H9 (cell line): Measurements from ENCODE around the gene LRFN2. TPM values are rescaled to one million over a fixed set of nuclear protein-coding genes. Genes with fewer than 3 reads are reported as not detected.
A peak's percentile ranks its signal among the peaks of the same experiment; 100 is the strongest.

ENCODE experiments used
- DNase-seq: peaks from one replicate; pipeline ENCODE4 v3.0.0-alpha.2; 2017
- H2AFZ ChIP-seq: one replicate; pipeline ENCODE4 v1.6.1; 2013; ENCODE audit warnings: mild to moderate bottlenecking, low read length, control low read depth, moderate library complexity
- H2AK5ac ChIP-seq: 2 replicates; pipeline ENCODE4 v1.6.1; 2013; ENCODE audit warnings: low read length, control low read depth, mixed read lengths; ENCODE audit not compliant: insufficient read length
- H2BK120ac ChIP-seq: one replicate; pipeline ENCODE4 v1.6.1; 2013; ENCODE audit warnings: low read depth, mild to moderate bottlenecking, low read length, control low read depth, inconsistent platforms; ENCODE audit not compliant: poor library complexity, severe bottlenecking
- H2BK12ac ChIP-seq: 2 replicates; pipeline ENCODE4 v1.6.1; 2013; ENCODE audit warnings: low read length, control low read depth, mixed read lengths, low read depth; ENCODE audit not compliant: insufficient read length
- H2BK15ac ChIP-seq: 2 replicates; pipeline ENCODE4 v1.6.1; 2013; ENCODE audit warnings: low read depth, low read length, control low read depth
- H2BK20ac ChIP-seq: one replicate; pipeline ENCODE4 v1.6.1; 2013; ENCODE audit warnings: low read depth, mild to moderate bottlenecking, low read length, control low read depth, inconsistent platforms; ENCODE audit not compliant: poor library complexity, severe bottlenecking
- H2BK5ac ChIP-seq: 2 replicates; pipeline ENCODE4 v1.6.1; 2013; ENCODE audit warnings: low read length, control low read depth, mixed read lengths; ENCODE audit not compliant: insufficient read length
- H3K14ac ChIP-seq: 2 replicates; pipeline ENCODE4 v1.6.1; 2013; ENCODE audit warnings: low read length, control low read depth; ENCODE audit not compliant: insufficient read depth
- H3K18ac ChIP-seq: 2 replicates; pipeline ENCODE4 v1.6.1; 2013; ENCODE audit warnings: low read depth, mild to moderate bottlenecking, mixed read lengths, low read length, control low read depth; ENCODE audit not compliant: insufficient read length
- H3K23ac ChIP-seq: 2 replicates; pipeline ENCODE4 v1.6.1; 2013; ENCODE audit warnings: low read length, control low read depth, mixed read lengths, low read depth; ENCODE audit not compliant: insufficient read length
- H3K23me2 ChIP-seq: 2 replicates; pipeline ENCODE4 v1.6.1; 2013; ENCODE audit warnings: low read depth, mild to moderate bottlenecking, mixed read lengths, low read length, control low read depth; ENCODE audit not compliant: insufficient read length, poor library complexity, severe bottlenecking
- H3K27ac ChIP-seq: 2 replicates; pipeline ENCODE4 v1.5.1; 2013; ENCODE audit warnings: low read length, control low read depth, mixed read lengths, low read depth; ENCODE audit not compliant: insufficient read length
- H3K27me3 ChIP-seq: 2 replicates; pipeline ENCODE4 v1.6.1; 2013; ENCODE audit warnings: low read length, control low read depth, inconsistent platforms; ENCODE audit not compliant: insufficient read depth
- H3K4ac ChIP-seq: 2 replicates; pipeline ENCODE4 v1.6.1; 2013; ENCODE audit warnings: low read depth, mild to moderate bottlenecking, control low read depth, inconsistent platforms, low read length, moderate library complexity
- H3K4me1 ChIP-seq: 2 replicates; pipeline ENCODE4 v1.6.1; 2013; ENCODE audit warnings: low read length, control low read depth, inconsistent platforms; ENCODE audit not compliant: insufficient read depth
- H3K4me2 ChIP-seq: 2 replicates; pipeline ENCODE4 v1.6.1; 2013; ENCODE audit warnings: low read length, control low read depth, mixed read lengths; ENCODE audit not compliant: insufficient read length, insufficient read depth
- H3K56ac ChIP-seq: 2 replicates; pipeline ENCODE4 v1.6.1; 2013; ENCODE audit warnings: low read depth, mild to moderate bottlenecking, mixed read lengths, low read length, control low read depth; ENCODE audit not compliant: insufficient read length
- H3K79me1 ChIP-seq: 2 replicates; pipeline ENCODE4 v1.6.1; 2013; ENCODE audit warnings: low read depth, mild to moderate bottlenecking, moderate library complexity, low read length, control low read depth, inconsistent platforms; ENCODE audit not compliant: insufficient read depth, poor library complexity, severe bottlenecking
- H3K79me2 ChIP-seq: 2 replicates; pipeline ENCODE4 v1.6.1; 2013; ENCODE audit warnings: low read length, control low read depth, inconsistent platforms; ENCODE audit not compliant: insufficient read depth
- H3K9ac ChIP-seq: 2 replicates; pipeline ENCODE4 v1.6.1; 2013; ENCODE audit warnings: low read length, control low read depth, mixed read lengths; ENCODE audit not compliant: insufficient read length; ENCODE audit errors: extremely low read depth
- H3K9me3 ChIP-seq: one replicate; pipeline ENCODE4 v1.6.1; 2013; ENCODE audit warnings: low read depth, low read length, inconsistent platforms; ENCODE audit not compliant: control insufficient read depth
- H3T11ph ChIP-seq: one replicate; pipeline ENCODE4 v1.6.1; 2013; ENCODE audit warnings: mild to moderate bottlenecking, low read length, control low read depth, inconsistent platforms
- H4K20me1 ChIP-seq: one replicate; pipeline ENCODE4 v1.6.1; 2013; ENCODE audit not compliant: control insufficient read depth, insufficient read length, insufficient read depth
- H4K5ac ChIP-seq: 2 replicates; pipeline ENCODE4 v1.6.1; 2013; ENCODE audit warnings: low read depth, mild to moderate bottlenecking, mixed read lengths, low read length, control low read depth; ENCODE audit not compliant: insufficient read length
- H4K8ac ChIP-seq: replicated peaks from 2 replicates; pipeline ENCODE4 v1.6.1; 2013; ENCODE audit warnings: low read length, control low read depth, mixed read lengths, low read depth; ENCODE audit not compliant: insufficient read length
- H4K91ac ChIP-seq: 2 replicates; pipeline ENCODE4 v1.6.1; 2013; ENCODE audit warnings: low read depth, mild to moderate bottlenecking, moderate library complexity, mixed read lengths, low read length, control low read depth; ENCODE audit not compliant: insufficient read length
- H3K27ac Mint-ChIP-seq, 3 experiments: 2 replicates in 2 of 3; 3 replicates in 1 of 3; pipeline ENCODE4 v1.8.0; 2020 to 2021; ENCODE audit warnings: mixed read lengths in 3 of 3, mild to moderate bottlenecking in 1 of 3, moderate library complexity in 1 of 3
- H3K27me3 Mint-ChIP-seq: 2 replicates; pipeline ENCODE4 v1.8.0; 2021; ENCODE audit warnings: low read depth, mild to moderate bottlenecking, moderate library complexity, mixed read lengths
- H3K36me3 Mint-ChIP-seq, 3 experiments: 2 replicates in 2 of 3; 3 replicates in 1 of 3; pipeline ENCODE4 v1.8.0; 2020 to 2021; ENCODE audit warnings: low read depth in 3 of 3, mixed read lengths in 3 of 3; ENCODE audit not compliant: insufficient read depth in 1 of 3
- H3K4me1 Mint-ChIP-seq, 2 experiments: 2 replicates each; pipeline ENCODE4 v1.8.0; 2020; ENCODE audit warnings: mixed read lengths in 2 of 2
- H3K4me3 Mint-ChIP-seq, 2 experiments: 2 replicates in 1 of 2; 3 replicates in 1 of 2; pipeline ENCODE4 v1.8.0; 2020 to 2021; ENCODE audit warnings: mild to moderate bottlenecking in 2 of 2, mixed read lengths in 2 of 2, moderate library complexity in 1 of 2
- H3K9me3 Mint-ChIP-seq, 2 experiments: 2 replicates in 1 of 2; 3 replicates in 1 of 2; pipeline ENCODE4 v1.8.0; 2020; ENCODE audit warnings: mild to moderate bottlenecking in 2 of 2, mixed read lengths in 2 of 2, moderate library complexity in 1 of 2
- WGBS: extraction: QIAGEN DNeasy Blood & Tissue Kit; methylation state at CpG from one replicate; pipeline ENCODE4 v1.1.7; 2013; ENCODE audit warnings: missing lambda C conversion rate, low lambda C conversion rate, mixed read lengths; ENCODE audit not compliant: insufficient read length; ENCODE audit errors: extremely low coverage; 5-methylcytosine and 5-hydroxymethylcytosine counted together
- total RNA-seq: library from RNA; stranded (reverse); gene quantifications from 2 replicates; pipeline ENCODE4 v1.2.1, GENCODE V29; 2021
- TF ChIP-seq, protein P1 (sequence below): fragments of 200-600 bp; sonication (generic); conservative IDR thresholded peaks from 3 replicates; pipeline ENCODE4 v1.8.0; 2021; ENCODE audit warnings: antibody characterized with exemption, mild to moderate bottlenecking

Gene LRFN2
- total RNA-seq, 1 experiment from 2014 or later, result 0.11 TPM

DNA sequence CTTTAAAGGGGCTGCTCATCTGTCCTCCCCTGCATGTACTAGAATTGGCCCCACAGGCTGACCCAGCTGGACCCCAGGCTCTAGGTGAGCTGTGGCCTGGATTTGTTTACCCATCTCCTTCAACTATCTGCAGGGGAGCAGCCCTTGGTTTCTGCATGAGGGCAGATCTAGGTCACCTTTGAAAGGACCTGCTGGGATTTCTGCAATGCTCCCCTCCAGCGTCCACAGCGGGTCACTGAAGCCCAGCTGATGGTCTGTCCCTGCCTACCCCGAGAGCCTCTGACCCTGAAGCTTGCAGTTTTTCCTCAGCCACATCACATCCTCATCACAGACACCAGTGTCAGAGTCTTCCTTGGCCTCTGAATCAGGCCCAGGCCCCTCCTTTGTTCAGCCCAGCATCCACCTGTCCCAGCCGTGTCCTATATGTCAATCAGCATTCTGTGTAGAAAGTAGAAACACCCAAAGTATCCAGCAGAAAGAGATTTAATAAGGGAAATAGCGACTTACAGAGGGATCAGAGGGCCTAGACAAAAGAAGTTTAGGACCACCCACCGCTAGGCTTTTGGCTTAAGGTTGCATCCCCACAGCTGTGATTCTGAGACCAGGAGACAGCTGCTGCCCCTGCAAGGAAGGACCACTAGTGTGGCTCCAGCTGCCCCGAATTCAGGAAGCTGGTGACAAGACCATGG, 243.1 kb downstream of the LRFN2 start:
- H3K27ac ChIP-seq, result no peak overlapping the region

More for the DNA sequence above, 243.1 kb downstream of the LRFN2 start:
- Histone ChIP-seq H3K4ac (no peak overlapping the region), H4K8ac (no peak overlapping the region), H3K23ac (no peak overlapping the region), H2AK5ac (no peak overlapping the region), H2BK5ac (no peak overlapping the region), H4K20me1 (no peaks in the 10 kb centered on the region), H2BK12ac (no peak overlapping the region), H2BK15ac (no peak overlapping the region), H2BK120ac (no peak overlapping the region), H3T11ph (no peak overlapping the region), H3K4me2 (no peak overlapping the region), H3K79me2 (no peaks in the 10 kb centered on the region), H2AFZ (no peak overlapping the region), H3K27me3 (no peaks in the 10 kb centered on the region), H3K9ac (no peak overlapping the region), H3K18ac (no peak overlapping the region), H2BK20ac (no peak overlapping the region), H3K56ac (no peak overlapping the region), H3K14ac (peak overlapping the region; percentile 38; the same call in 1 of the 2 replicates), H3K4me1 (peaks cover 12% of the 10 kb centered on the region; the same call in 1 of the 2 replicates), H3K9me3 (no peaks in the 10 kb centered on the region), H3K23me2 (no peaks in the 10 kb centered on the region), H4K5ac (no peak overlapping the region), H4K91ac (no peak overlapping the region), H3K79me1 (no peaks in the 10 kb centered on the region)
- H3K4me1 Mint-ChIP-seq, result peaks cover 61 to 69% of the 10 kb centered on the region in 2 experiments
- peak; percentile 22 for DNase-seq
- H3K36me3 Mint-ChIP-seq, result no peaks in the 10 kb centered on the region
- H3K9me3 Mint-ChIP-seq, result no peaks in the 10 kb centered on the region; a peak in 1 of 5 replicates
- TF ChIP-seq, protein P1, sequence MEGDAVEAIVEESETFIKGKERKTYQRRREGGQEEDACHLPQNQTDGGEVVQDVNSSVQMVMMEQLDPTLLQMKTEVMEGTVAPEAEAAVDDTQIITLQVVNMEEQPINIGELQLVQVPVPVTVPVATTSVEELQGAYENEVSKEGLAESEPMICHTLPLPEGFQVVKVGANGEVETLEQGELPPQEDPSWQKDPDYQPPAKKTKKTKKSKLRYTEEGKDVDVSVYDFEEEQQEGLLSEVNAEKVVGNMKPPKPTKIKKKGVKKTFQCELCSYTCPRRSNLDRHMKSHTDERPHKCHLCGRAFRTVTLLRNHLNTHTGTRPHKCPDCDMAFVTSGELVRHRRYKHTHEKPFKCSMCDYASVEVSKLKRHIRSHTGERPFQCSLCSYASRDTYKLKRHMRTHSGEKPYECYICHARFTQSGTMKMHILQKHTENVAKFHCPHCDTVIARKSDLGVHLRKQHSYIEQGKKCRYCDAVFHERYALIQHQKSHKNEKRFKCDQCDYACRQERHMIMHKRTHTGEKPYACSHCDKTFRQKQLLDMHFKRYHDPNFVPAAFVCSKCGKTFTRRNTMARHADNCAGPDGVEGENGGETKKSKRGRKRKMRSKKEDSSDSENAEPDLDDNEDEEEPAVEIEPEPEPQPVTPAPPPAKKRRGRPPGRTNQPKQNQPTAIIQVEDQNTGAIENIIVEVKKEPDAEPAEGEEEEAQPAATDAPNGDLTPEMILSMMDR, result no peak
- peak overlapping the region in 1 of 3 experiments; percentile 87; a peak in 3 of 7 replicates for H3K27ac Mint-ChIP-seq
- H3K27me3 Mint-ChIP-seq, result peaks cover 4% of the 10 kb centered on the region
- WGBS, result no CpG with 5 or more reads among the region's 7 CpGs
- H3K4me3 Mint-ChIP-seq, result no peak overlapping the region
